ENCODE results near the gene REC8.

REC8 gene

DNA sequence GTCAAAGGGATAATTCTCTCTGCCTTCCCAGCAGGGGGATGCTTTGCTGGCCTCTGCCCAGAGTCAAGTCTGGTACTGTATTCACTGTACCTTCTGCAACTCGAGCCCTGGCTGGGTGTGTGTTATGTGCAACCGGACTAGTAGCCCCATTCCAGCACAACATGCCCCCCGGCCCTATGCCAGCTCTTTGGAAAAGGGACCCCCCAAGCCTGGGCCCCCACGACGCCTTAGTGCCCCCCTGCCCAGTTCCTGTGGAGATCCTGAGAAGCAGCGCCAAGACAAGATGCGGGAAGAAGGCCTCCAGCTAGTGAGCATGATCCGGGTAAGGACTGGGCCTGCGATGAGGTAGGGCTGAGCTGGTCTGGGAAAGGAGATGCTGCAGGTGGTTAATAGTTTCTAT lies 21.3 kb upstream of the REC8 start:
- Histone ChIP-seq H3K27ac (no peak overlapping the region), H3K9me3 (no peaks in the 10 kb centered on the region), H3K4me3 (ENCODE audit: low read depth in 1 of 2, low read length in 1 of 2) (no peak overlapping the region), H3K36me3 (peaks cover 67% of the 10 kb centered on the region), H3K27me3 (no peaks in the 10 kb centered on the region), H3K4me1 (ENCODE audit: control insufficient read depth in 1 of 2, insufficient read depth in 1 of 2, low read depth in 1 of 2, low read length in 1 of 2) (peaks cover 28 to 30% of the 10 kb centered on the region in 2 experiments)
- TF ChIP-seq, protein P1, sequence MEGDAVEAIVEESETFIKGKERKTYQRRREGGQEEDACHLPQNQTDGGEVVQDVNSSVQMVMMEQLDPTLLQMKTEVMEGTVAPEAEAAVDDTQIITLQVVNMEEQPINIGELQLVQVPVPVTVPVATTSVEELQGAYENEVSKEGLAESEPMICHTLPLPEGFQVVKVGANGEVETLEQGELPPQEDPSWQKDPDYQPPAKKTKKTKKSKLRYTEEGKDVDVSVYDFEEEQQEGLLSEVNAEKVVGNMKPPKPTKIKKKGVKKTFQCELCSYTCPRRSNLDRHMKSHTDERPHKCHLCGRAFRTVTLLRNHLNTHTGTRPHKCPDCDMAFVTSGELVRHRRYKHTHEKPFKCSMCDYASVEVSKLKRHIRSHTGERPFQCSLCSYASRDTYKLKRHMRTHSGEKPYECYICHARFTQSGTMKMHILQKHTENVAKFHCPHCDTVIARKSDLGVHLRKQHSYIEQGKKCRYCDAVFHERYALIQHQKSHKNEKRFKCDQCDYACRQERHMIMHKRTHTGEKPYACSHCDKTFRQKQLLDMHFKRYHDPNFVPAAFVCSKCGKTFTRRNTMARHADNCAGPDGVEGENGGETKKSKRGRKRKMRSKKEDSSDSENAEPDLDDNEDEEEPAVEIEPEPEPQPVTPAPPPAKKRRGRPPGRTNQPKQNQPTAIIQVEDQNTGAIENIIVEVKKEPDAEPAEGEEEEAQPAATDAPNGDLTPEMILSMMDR (IDR thresholded peaks at IDR 0.05), result no peak

DNA sequence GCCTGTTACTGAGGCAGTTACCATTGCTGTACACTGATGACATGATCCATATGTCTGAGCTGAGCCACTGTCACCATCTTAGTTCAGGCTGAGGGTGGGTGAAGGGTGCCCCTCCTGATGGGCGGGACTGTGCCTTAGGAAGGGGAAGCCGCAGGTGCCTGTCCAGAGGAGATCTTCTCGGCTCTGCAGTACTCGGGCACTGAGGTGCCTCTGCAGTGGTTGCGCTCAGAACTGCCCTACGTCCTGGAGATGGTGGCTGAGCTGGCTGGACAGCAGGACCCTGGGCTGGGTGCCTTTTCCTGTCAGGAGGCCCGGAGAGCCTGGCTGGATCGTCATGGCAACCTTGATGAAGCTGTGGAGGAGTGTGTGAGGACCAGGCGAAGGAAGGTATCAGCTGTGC lies 20.9 kb upstream of the REC8 start:
- Histone ChIP-seq H3K4me1 (ENCODE audit: control insufficient read depth in 1 of 2, insufficient read depth in 1 of 2, low read depth in 1 of 2, low read length in 1 of 2) (peaks cover 24 to 26% of the 10 kb centered on the region in 2 experiments), H3K9me3 (no peaks in the 10 kb centered on the region), H3K27me3 (no peaks in the 10 kb centered on the region), H3K27ac (no peak overlapping the region), H3K4me3 (ENCODE audit: low read depth in 1 of 2, low read length in 1 of 2) (no peak overlapping the region), H3K36me3 (peaks cover 72% of the 10 kb centered on the region)
- TF ChIP-seq, protein P1 (IDR thresholded peaks at IDR 0.05), result no peak

DNA sequence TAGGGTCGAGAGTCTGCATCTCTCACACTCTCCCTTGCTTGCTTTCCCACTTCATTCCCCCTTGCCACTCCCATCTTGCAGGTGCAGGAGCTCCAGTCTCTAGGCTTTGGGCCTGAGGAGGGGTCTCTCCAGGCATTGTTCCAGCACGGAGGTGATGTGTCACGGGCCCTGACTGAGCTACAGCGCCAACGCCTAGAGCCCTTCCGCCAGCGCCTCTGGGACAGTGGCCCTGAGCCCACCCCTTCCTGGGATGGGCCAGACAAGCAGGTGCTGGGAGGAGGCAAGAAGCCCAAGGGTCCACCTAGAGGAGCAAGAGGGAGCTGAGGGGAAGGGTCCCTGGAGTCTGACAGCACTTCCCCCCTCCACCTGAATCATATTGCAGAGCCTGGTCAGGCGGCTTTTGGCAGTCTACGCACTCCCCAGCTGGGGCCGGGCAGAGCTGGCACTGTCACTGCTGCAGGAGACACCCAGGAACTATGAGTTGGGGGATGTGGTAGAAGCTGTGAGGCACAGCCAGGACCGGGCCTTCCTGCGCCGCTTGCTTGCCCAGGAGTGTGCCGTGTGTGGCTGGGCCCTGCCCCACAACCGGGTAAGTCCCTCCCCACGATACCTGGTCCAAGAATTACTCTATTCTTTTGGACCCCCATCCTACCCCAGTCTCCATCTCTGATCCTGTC lies 20.3 kb upstream of the REC8 start:
- H3K27me3 ChIP-seq, result no peaks in the 10 kb centered on the region
- H3K4me1 ChIP-seq (ENCODE audit: control insufficient read depth in 1 of 2, insufficient read depth in 1 of 2, low read depth in 1 of 2, low read length in 1 of 2), result peaks cover 20 to 22% of the 10 kb centered on the region in 2 experiments
- no peak overlapping the region for H3K27ac ChIP-seq
- TF ChIP-seq, protein P1 (IDR thresholded peaks at IDR 0.05), result no peak
- peaks cover 77% of the 10 kb centered on the region for H3K36me3 ChIP-seq
- no peaks in the 10 kb centered on the region for H3K9me3 ChIP-seq
- H3K4me3 ChIP-seq (ENCODE audit: low read depth in 1 of 2, low read length in 1 of 2), result no peak overlapping the region

DNA sequence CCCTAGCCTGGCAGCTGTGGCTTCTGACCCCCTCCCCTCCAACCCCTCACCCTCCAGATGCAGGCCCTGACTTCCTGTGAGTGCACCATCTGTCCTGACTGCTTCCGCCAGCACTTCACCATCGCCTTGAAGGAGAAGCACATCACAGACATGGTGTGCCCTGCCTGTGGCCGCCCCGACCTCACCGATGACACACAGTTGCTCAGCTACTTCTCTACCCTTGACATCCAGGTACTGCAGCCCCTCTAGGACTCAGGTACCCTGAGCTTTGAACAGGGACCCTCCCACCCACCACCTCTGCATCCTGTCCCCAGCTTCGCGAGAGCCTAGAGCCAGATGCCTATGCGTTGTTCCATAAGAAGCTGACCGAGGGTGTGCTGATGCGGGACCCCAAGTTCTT lies 16.8 kb upstream of the REC8 start:
- Histone ChIP-seq H3K36me3 (peaks cover 89% of the 10 kb centered on the region), H3K27ac (peak overlapping the region; percentile 41)

DNA sequence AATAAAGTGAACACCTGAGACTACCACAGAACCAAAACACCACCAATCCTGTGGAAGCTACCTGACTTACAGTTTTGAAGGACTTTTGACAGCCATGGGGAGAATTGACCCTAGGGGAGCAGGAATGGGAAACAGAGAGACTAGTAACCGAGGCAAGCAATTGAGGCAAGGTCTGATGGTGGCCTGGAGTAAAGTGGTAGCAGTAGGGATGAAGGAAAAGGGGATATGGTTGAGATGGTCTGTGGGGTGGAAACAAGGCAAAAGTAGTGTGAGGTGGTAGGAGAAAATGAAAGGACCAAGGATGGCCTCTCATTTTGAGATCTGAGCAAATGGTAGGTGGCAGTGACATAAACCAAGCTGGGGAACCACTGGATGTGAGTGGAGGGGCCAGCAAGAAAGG lies 15.0 kb upstream of the REC8 start:
- H3K36me3 ChIP-seq, result peaks cover 79% of the 10 kb centered on the region
- TF ChIP-seq, protein P1 (IDR thresholded peaks at IDR 0.05), result no peak
- H3K27ac ChIP-seq, result no peak overlapping the region
- H3K27me3 ChIP-seq, result no peaks in the 10 kb centered on the region
- H3K4me1 ChIP-seq (ENCODE audit: control insufficient read depth in 1 of 2, insufficient read depth in 1 of 2, low read depth in 1 of 2, low read length in 1 of 2), result peaks cover 9 to 11% of the 10 kb centered on the region in 2 experiments
- no peaks in the 10 kb centered on the region for H3K9me3 ChIP-seq
- no peak overlapping the region for H3K4me3 ChIP-seq (ENCODE audit: low read depth in 1 of 2, low read length in 1 of 2)

More for the DNA sequence above, 16.8 kb upstream of the REC8 start:
- Histone ChIP-seq H3K27me3 (no peaks in the 10 kb centered on the region), H3K9me3 (no peaks in the 10 kb centered on the region), H3K4me1 (ENCODE audit: control insufficient read depth in 1 of 2, insufficient read depth in 1 of 2, low read depth in 1 of 2, low read length in 1 of 2) (peaks cover 0 to under 1% of the 10 kb centered on the region in 2 experiments), H3K4me3 (ENCODE audit: low read depth in 1 of 2, low read length in 1 of 2) (no peak overlapping the region)
- TF ChIP-seq, protein P1 (IDR thresholded peaks at IDR 0.05), result no peak
